Epithelial cell of esophagus (primary cell): Measurements from ENCODE around the gene SPATA25.

Experiments used
- DNase-seq: peaks from one replicate; pipeline ENCODE4 v3.0.0; 2010; ENCODE audit warnings: low read depth
- H3K4me3 ChIP-seq: 2 replicates; pipeline ENCODE4 v1.5.1; 2011; ENCODE audit warnings: mild to moderate bottlenecking, low read length, control low read depth
- TF ChIP-seq, protein P1 (sequence below): IDR thresholded peaks from 2 replicates; pipeline ENCODE4 v1.5.1; 2011; ENCODE audit warnings: low read depth, mild to moderate bottlenecking, low read length, control low read depth, inconsistent platforms; ENCODE audit not compliant: insufficient read depth; ENCODE audit errors: missing control alignments

The SPATA25 gene

DNA sequence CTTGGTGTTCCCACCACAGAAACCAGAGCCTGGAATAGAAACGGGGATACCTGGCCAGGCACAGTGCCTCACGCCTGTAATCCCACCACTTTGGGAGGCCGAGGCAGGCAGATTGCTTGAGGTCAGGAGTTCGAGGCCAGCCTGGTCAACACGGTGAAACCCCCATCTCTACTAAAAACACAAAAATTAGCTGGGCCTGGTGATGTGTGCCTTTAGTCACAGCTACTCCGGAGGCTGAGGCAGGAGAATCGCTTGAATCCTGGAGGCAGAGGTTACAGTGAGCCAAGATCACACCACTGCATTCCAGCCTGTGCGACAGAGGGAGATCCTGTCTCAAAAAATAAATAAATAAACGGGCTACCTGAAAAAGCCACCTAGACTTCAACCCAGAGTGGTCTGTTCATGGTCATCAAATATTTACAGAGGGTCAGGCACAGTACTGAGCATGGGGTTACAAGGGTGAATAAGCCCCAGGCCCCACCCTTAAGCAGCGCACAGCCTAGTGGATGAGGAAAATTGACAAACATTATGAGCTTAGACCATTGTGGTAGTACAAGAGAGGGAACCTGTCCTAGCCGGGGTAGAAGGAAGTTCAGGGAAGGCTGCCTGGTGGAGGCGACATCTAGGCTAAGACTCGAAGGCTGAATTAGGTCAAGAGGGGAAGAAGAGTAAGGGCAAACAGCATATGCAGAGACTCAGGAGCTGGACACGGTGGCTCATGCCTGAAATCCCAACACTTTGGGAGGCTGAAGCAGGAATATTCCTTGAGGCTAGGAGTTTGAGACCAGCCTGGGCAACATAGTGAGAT is 39.9 kb upstream of the SPATA25 start:
- H3K4me3 ChIP-seq: no peak overlapping the region
- TF ChIP-seq, protein P1, sequence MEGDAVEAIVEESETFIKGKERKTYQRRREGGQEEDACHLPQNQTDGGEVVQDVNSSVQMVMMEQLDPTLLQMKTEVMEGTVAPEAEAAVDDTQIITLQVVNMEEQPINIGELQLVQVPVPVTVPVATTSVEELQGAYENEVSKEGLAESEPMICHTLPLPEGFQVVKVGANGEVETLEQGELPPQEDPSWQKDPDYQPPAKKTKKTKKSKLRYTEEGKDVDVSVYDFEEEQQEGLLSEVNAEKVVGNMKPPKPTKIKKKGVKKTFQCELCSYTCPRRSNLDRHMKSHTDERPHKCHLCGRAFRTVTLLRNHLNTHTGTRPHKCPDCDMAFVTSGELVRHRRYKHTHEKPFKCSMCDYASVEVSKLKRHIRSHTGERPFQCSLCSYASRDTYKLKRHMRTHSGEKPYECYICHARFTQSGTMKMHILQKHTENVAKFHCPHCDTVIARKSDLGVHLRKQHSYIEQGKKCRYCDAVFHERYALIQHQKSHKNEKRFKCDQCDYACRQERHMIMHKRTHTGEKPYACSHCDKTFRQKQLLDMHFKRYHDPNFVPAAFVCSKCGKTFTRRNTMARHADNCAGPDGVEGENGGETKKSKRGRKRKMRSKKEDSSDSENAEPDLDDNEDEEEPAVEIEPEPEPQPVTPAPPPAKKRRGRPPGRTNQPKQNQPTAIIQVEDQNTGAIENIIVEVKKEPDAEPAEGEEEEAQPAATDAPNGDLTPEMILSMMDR: no peak
- DNase-seq: no peak

DNA sequence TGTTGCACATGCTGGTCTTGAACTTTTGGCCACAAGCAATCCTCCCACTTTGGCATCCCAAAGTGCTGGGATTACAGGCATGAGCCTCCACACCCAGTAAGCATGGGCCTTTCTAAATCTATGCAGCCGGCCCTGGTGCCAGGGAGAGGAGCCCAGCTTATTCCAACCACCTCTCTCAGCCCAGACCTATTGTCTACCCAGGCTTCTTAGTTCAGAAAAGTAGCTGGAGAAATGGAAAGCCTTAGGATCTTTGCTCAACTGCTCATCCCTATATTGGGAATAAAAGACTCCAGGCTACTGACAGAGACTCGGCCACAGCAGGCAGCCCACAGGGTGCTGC is 39.3 kb upstream of the SPATA25 start:
- TF ChIP-seq, protein P1: no peak
- no peak for DNase-seq
- no peak overlapping the region for H3K4me3 ChIP-seq

DNA sequence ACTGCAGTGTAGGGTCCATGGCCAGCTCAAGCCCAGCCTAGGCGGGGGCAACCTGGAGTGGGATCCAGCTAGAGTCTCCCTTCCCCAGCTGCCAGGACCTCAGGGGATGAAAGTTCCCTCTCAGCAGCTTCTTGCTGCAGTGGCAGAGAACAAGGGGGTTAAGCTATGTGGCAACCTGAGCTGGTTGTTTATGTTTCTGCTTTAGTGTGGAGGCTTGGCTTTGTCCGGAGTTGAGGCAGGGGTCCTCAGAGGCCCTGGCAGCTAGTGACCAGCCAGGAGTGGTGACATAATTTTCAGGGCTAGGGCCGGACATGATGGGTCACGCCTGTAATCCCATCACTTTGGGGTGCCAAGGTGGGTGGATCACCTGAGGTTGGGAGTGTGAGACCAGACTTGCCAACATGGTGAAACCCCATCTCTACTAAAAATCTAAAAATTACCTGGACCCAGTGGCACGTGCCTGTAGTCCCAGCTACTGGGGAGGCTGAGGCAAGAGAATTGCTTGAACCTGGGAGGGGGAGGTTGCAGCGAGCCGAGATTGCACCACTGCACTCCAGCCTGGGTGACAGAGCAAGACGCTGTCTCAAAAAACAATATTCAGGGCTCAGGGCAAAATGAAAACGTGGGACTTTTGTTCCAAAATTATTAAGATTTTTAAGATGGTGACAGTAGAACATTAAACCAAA is 38.5 kb upstream of the SPATA25 start:
- no peak for DNase-seq
- H3K4me3 ChIP-seq: no peak overlapping the region
- TF ChIP-seq, protein P1: no peak

DNA sequence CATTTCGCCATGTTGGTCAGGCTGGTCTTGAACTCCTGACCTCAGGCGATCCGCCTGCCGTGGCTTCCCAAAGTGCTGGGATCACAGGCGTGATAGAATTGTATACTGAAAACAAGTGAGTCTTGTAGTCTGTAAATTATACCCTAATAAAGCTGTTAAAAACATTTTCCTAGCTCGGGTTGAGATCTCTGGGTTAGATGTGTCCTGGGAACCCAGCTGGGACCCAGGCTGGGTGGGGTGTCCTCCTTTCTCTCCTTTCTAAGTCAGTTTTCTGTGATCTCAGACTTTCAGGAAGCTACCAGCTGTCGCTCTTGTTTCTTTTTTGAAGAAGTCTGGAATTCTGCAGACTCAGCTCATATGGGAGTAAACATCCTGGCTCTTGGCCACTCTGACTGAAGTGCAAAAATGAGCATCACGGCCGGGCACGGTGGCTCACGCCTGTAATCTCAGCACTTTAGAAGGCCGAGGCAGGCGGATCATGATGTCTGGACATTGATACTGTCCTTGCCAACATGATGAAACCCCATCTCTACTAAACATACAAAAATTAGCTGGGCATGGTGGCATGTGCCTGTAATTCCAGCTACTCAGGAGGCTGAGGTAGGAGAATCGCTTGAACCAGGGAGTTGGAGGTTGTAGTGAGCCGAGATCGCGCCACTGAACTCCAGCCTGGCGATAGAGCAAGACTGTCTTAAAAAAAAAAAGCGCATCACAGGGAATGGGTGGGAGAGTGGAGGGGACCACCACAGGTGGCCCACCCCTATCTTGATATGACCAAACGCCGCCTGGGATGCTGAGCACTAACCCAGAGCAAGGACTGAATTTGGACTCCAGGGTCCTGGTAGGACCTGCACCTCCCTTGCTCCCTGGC is 37.2 kb upstream of the SPATA25 start:
- no peak for DNase-seq
- no peak overlapping the region for H3K4me3 ChIP-seq
- TF ChIP-seq, protein P1: no peak

DNA sequence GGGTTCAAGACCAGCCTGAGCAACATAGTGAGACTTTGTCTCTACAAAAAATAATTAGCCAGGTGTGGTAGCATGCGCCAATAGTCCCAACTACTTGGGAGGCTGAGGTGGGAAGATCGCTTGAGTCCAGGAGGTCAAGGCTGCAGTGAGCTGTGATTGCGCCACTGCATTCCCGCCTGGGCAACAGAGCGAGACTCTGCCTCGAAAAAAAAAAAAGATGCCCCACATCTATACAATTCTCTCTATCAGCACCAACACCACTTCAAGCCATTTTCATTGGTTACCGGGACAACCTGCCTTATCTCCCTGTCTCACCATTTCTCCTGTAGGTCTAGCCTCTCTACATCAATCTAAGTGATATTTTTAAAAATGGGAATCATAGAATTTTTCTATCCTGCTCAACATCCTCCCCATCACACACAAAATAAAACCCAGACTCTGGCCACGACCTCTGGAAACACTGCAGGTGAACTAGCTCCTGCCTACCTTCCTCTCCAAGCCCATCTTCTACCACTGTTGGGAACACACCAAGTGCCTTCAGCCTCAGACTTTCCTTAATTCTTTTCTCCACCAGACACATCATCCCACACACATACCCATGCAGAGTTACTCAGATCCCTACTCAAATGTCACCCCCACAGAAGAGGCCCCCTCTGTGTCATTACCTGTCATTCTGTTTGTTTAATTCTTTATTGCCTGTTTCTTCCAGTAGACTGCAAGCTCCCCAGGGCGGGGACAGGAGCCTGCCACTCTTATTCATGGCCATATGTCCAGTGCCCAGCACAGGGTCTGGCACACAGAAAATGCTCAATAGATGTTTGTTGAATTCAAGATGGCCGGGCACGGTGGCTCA is 34.1 kb upstream of the SPATA25 start:
- no peak overlapping the region for H3K4me3 ChIP-seq
- TF ChIP-seq, protein P1: no peak
- no peak for DNase-seq

DNA sequence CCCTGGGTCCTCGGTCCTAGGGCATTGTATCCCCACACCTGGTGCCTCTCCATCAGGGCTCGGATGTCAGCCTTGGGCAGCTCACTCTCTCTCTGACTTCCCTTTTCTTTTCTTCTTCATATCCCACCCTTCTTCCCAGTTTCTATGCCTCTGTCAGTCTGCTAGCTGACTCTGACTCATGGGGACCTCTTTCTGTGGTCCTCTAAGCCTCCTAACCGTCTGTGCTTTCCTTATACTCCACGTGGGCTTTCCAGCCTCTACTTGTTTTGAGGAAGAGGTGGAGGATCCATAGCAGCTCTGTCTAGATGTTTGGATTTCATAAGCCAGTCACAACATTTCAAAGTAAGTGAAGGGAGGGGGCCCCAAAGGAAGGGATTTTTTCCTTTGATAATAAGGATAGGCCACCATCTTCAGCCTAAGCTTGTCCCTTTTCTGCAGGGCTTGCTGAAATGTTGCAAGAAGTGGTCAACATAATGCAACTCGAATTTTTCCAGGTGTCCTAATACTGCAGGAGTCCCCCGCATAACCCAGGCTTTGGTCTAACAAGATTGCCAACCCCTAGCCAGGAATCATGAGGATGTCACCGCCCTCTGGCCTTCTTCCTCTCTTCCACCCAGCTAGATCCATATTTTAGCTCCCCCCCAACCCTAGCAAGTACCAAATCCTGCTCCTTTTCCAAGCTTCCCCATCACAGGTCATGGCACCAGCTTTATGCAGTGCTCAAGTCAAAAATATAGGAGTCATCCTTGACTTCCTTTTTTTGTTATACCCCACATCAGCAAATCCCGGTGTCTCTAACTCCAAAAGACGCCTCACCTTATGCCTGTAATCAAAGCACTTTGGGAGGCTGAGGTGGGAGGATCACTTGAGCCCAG is 33.3 kb upstream of the SPATA25 start:
- no peak for DNase-seq
- TF ChIP-seq, protein P1: no peak
- no peak overlapping the region for H3K4me3 ChIP-seq
